Epithelial cell of proximal tubule (primary cell): ENCODE results near the gene C1QC. TPM values are rescaled to one million over a fixed set of nuclear protein-coding genes. Genes with fewer than 3 reads are reported as not detected.

Experiments
- DNase-seq: peaks from one replicate; pipeline ENCODE4 v3.0.0-alpha.2; 2011; ENCODE audit warnings: low read depth
- H3K4me3 ChIP-seq: 2 replicates; pipeline ENCODE4 v1.5.1; 2011; ENCODE audit warnings: low read depth, mild to moderate bottlenecking, low read length
- CTCF ChIP-seq: conservative IDR thresholded peaks from 2 replicates; pipeline ENCODE4 v1.5.1; 2012; ENCODE audit warnings: low read depth, mild to moderate bottlenecking, low read length
- total RNA-seq: library from RNA; depleted of rRNA; stranded (reverse); fragments of >200 nt; gene quantifications from 2 replicates; pipeline ENCODE4 v1.2.3, GENCODE V29; 2015

Gene C1QC
- not detected in 2 replicates for total RNA-seq

- DNase-seq: no peak
- H3K4me3 ChIP-seq: no peak within 1 kb of the TSS
- no peak for TF ChIP-seq CTCF
Observed at GRCh38 chr1:22643381-22643780, at the start of gene C1QC. TSS of gene C1QC (plus strand) at chr1:22643633. CDS start at chr1:22644024, 391 bp downstream.

GRCh38 chr1:22594396-22594795, 49.0 kb upstream of the C1QC start:
- DNase-seq: no peak
- TF ChIP-seq CTCF: no peak
- H3K4me3 ChIP-seq: no peak overlapping the region

DNA sequence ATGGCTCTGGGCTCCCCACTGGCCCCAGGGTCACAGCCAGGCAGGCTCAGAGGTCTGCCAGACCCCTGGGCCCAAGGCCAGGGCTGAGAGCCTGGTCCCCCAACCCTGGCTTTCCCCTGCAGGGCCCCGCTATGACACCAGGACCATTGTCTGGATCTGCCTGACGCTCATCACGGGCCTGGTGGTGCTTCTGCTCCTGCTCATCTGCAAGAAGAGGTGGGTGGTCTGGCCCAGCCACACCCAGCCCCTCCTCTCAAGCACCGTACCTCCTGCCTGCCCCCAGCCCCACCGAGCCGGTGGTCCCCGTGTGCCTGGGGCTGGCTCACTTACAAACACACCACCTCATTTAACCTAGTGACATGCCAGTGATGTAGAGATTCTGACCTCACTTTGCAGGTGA, 48.3 kb upstream of the C1QC start:
- TF ChIP-seq CTCF: no peak
- DNase-seq: no peak
- H3K4me3 ChIP-seq: no peak overlapping the region

GRCh38 chr1:22597301-22597965, 46.0 kb upstream of the C1QC start:
- TF ChIP-seq CTCF: no peak
- H3K4me3 ChIP-seq: no peak overlapping the region
- no peak for DNase-seq

- no peak for DNase-seq
Observed at GRCh38 chr1:22597996-22598395, 45.4 kb upstream of the C1QC start.

DNA sequence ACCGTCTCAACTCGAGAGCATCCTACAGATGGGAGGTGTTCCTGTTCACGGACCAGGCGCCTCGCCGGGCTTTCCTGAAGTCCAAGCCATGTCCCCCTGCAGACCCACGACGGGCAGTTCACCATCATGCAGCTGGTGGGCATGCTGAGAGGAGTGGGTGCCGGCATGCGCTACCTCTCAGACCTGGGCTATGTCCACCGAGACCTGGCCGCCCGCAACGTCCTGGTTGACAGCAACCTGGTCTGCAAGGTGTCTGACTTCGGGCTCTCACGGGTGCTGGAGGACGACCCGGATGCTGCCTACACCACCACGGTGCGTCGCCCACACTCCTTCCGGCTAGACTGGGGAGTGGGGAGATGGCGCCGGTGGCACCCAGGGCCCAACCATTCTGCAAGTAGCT, 44.7 kb upstream of the C1QC start:
- no peak for TF ChIP-seq CTCF
- no peak overlapping the region for H3K4me3 ChIP-seq
- DNase-seq: no peak

More at GRCh38 chr1:22597996-22598395, 45.4 kb upstream of the C1QC start:
- no peak for TF ChIP-seq CTCF
- H3K4me3 ChIP-seq: no peak overlapping the region
